AG08396 (cell line): ENCODE results near the gene SIRT2.
A peak's percentile ranks its signal among the peaks of the same experiment; 100 is the strongest.
"Not testable (repeated sequence)": the region's sequence is repeated elsewhere in the genome, so short reads cannot be mapped to it uniquely, and the experiment has no call there.

Experiments
- DNase-seq: peaks from one replicate; pipeline ENCODE4 v3.0.0; 2012; ENCODE audit warnings: low spot score, mixed read lengths

Gene SIRT2

GRCh38 chr19:38867171-38867780 lies 32.1 kb downstream of the SIRT2 start:
- no peak for DNase-seq

- DNase-seq: no peak
Measured at GRCh38 chr19:38862321-38863059, 36.9 kb downstream of the SIRT2 start.

GRCh38 chr19:38861368-38861767 lies 38.0 kb downstream of the SIRT2 start:
- no peak for DNase-seq

- DNase-seq: not testable (repeated sequence)
Measured at GRCh38 chr19:38859631-38860204, 39.7 kb downstream of the SIRT2 start.

GRCh38 chr19:38856813-38857212 lies 42.6 kb downstream of the SIRT2 start:
- no peak for DNase-seq

GRCh38 chr19:38855751-38856150 lies 43.7 kb downstream of the SIRT2 start:
- DNase-seq: not testable (repeated sequence)

- not testable (repeated sequence) for DNase-seq
Measured at GRCh38 chr19:38854961-38855360, 44.5 kb downstream of the SIRT2 start.

- no peak for DNase-seq
Measured at GRCh38 chr19:38853214-38853613, 46.2 kb downstream of the SIRT2 start.

GRCh38 chr19:38852231-38853044 lies 47.0 kb downstream of the SIRT2 start:
- peak; percentile 75 for DNase-seq

GRCh38 chr19:38851622-38852230 lies 47.7 kb downstream of the SIRT2 start:
- peak; percentile 96 for DNase-seq

GRCh38 chr19:38850976-38851621 lies 48.3 kb downstream of the SIRT2 start:
- DNase-seq: no peak

- peak; percentile 99 for DNase-seq
Measured at GRCh38 chr19:38850436-38850975, 48.9 kb downstream of the SIRT2 start.

- DNase-seq: peak; percentile 97
Measured at GRCh38 chr19:38849860-38850435, 49.5 kb downstream of the SIRT2 start, which contains the start of gene HNRNPL. Gene HNRNPL (minus strand): TSS chr19:38849986. CDS start chr19:38849966, 20 bp downstream.

- peak; percentile 99 for DNase-seq
Measured at GRCh38 chr19:38849147-38849859, 50.1 kb downstream of the SIRT2 start.

- DNase-seq: no peak
Measured at GRCh38 chr19:38848299-38849146, 50.9 kb downstream of the SIRT2 start.

- no peak for DNase-seq
Measured at GRCh38 chr19:38846097-38846496, 53.3 kb downstream of the SIRT2 start.

- DNase-seq: no peak
Measured at GRCh38 chr19:38845374-38846024, 53.9 kb downstream of the SIRT2 start.

- DNase-seq: no peak
Measured at GRCh38 chr19:38844093-38844686, 55.2 kb downstream of the SIRT2 start.
